ENCODE data around the gene SLC39A10.
A peak's percentile ranks its signal among the peaks of the same experiment; 100 is the strongest.
"Not testable (repeated sequence)": the region's sequence is repeated elsewhere in the genome, so short reads cannot be mapped to it uniquely, and the experiment has no call there.

SLC39A10 gene

DNA sequence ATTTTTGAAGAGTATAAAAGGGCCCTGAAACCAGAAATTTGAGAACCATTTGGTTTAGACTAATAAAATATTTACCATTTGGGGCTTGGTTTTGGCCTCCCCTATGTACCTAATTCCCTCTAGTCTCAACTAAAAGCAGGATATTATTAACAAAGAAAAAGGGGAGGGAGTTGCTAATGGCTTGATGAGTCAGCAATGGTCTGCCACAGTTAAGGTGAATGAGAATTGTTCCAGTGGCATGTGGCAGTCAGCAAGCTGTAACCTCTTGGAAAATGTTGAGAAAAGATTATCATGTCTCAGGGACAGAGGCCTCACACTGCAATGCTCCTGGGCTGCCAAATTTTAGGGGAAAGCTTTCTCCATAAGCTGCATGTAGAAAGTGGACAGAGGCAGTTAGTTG lies 20.1 kb upstream of the SLC39A10 start:
- Mint-ChIP-seq H3K27ac (no peak overlapping the region), H3K36me3 (ENCODE audit: insufficient read depth) (no peaks in the 10 kb centered on the region), H3K4me1 (ENCODE audit: low read depth in 2 of 2) (no peaks in the 10 kb centered on the region), H3K4me3 (no peak overlapping the region), H3K27me3 (no peaks in the 10 kb centered on the region), H3K9me3 (no peaks in the 10 kb centered on the region)
- no peak for ATAC-seq (replicated peaks)
- DNase-seq = no peak

DNA sequence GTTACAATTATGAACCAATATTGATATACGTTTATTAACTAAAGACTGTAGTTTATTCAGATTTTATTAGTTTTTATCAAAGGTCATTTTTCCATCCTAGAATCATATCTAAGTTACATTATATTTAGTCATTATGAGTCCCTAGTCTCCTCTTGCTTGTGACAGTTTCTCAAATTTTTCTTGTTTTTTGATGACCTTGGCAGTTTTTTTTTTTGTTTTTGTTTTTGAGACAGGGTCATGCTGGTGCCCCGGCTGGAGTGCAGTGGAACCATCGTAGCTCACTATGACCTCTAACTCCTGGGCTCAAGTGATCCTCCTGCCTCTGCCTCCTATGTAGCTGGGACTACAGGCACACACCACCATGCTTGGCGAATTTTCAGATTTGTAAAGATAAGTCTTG lies 18.3 kb upstream of the SLC39A10 start:
- H3K9me3 Mint-ChIP-seq = no peaks in the 10 kb centered on the region
- no peak for DNase-seq
- H3K36me3 Mint-ChIP-seq (ENCODE audit: insufficient read depth) = no peaks in the 10 kb centered on the region
- ATAC-seq (replicated peaks) = no peak
- H3K27ac Mint-ChIP-seq = no peak overlapping the region
- no peaks in the 10 kb centered on the region for H3K4me1 Mint-ChIP-seq (ENCODE audit: low read depth in 2 of 2)
- no peak overlapping the region for H3K4me3 Mint-ChIP-seq
- no peaks in the 10 kb centered on the region for H3K27me3 Mint-ChIP-seq

- no peak overlapping the region for H3K27ac Mint-ChIP-seq
- H3K4me3 Mint-ChIP-seq = no peak overlapping the region
- no peaks in the 10 kb centered on the region for H3K4me1 Mint-ChIP-seq (ENCODE audit: low read depth in 2 of 2)
- no peaks in the 10 kb centered on the region for H3K36me3 Mint-ChIP-seq (ENCODE audit: insufficient read depth)
- H3K9me3 Mint-ChIP-seq = no peaks in the 10 kb centered on the region
- DNase-seq (no peak), ATAC-seq (replicated peaks) (no peak)
- H3K27me3 Mint-ChIP-seq = no peaks in the 10 kb centered on the region
These were observed 17.7 kb upstream of the SLC39A10 start for GRCh38 chr2:195639238-195639858.

DNA sequence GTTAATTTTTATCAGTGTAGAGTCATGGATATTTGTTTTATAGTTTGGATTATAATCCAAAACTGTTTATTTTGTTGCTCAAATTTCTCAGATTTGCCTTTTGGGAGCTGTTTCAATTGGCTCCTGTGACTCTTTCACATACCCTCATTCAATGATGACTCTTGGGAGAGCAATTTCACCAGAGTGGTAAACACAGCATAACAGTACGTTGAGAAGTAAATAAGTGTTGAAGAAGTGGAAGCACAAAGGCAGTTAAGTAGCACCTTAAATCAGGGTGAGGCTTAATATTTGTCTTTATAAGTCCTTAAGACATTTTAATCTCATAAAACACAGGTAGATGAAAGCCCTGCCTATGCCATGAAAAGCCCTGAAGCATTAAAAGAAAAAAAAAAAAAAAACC lies 17.1 kb upstream of the SLC39A10 start:
- no peak overlapping the region for H3K27ac Mint-ChIP-seq
- H3K4me3 Mint-ChIP-seq = no peak overlapping the region
- no peaks in the 10 kb centered on the region for H3K27me3 Mint-ChIP-seq
- H3K36me3 Mint-ChIP-seq (ENCODE audit: insufficient read depth) = no peaks in the 10 kb centered on the region
- no peaks in the 10 kb centered on the region for H3K9me3 Mint-ChIP-seq
- H3K4me1 Mint-ChIP-seq (ENCODE audit: low read depth in 2 of 2) = no peaks in the 10 kb centered on the region
- DNase-seq (no peak), ATAC-seq (replicated peaks) (no peak)

GRCh38 chr2:195642027-195642678 lies 14.9 kb upstream of the SLC39A10 start:
- H3K36me3 Mint-ChIP-seq (ENCODE audit: insufficient read depth) = no peaks in the 10 kb centered on the region
- H3K4me1 Mint-ChIP-seq (ENCODE audit: low read depth in 2 of 2) = no peaks in the 10 kb centered on the region
- H3K27ac Mint-ChIP-seq = no peak overlapping the region

GRCh38 chr2:195642679-195643068 lies 14.4 kb upstream of the SLC39A10 start:
- Mint-ChIP-seq H3K36me3 (ENCODE audit: insufficient read depth) (no peaks in the 10 kb centered on the region), H3K27ac (no peak overlapping the region), H3K27me3 (no peaks in the 10 kb centered on the region), H3K4me1 (ENCODE audit: low read depth in 2 of 2) (no peaks in the 10 kb centered on the region), H3K4me3 (no peak overlapping the region), H3K9me3 (no peaks in the 10 kb centered on the region)
- no peak for DNase-seq
- no peak for ATAC-seq (replicated peaks)

More at GRCh38 chr2:195642027-195642678, 14.9 kb upstream of the SLC39A10 start:
- DNase-seq = no peak
- no peaks in the 10 kb centered on the region for H3K9me3 Mint-ChIP-seq
- no peak overlapping the region for H3K4me3 Mint-ChIP-seq
- no peaks in the 10 kb centered on the region for H3K27me3 Mint-ChIP-seq
- ATAC-seq (replicated peaks) = no peak

- not testable (repeated sequence) for H3K4me3 Mint-ChIP-seq; DNase-seq; ATAC-seq (replicated peaks); H3K27ac Mint-ChIP-seq; H3K27me3 Mint-ChIP-seq; H3K9me3 Mint-ChIP-seq; H3K36me3 Mint-ChIP-seq (ENCODE audit: insufficient read depth)
- H3K4me1 Mint-ChIP-seq (ENCODE audit: low read depth in 2 of 2) = peaks cover 6 to 12% of the 10 kb centered on the region in 2 donors
These were observed 12.3 kb upstream of the SLC39A10 start for GRCh38 chr2:195644708-195645107.

DNA sequence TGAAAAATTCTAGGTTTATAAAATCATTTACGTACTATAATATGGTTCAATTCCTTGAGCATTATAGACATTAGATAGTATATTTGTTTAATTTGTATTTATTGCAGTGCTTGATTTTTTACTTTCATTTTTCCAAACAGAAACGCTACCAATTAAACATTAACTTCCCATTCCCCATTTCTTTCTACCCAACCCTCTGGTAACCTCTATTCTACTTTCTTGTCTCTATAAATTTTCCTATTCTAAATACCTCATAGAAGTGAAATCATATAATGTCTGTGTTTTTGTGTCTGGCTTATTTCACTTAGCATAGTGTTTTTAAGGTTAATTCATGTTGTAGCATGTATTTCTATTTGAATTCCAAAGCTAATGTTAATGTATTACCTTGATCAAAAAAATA lies 11.6 kb upstream of the SLC39A10 start:
- Mint-ChIP-seq H3K4me1 (ENCODE audit: low read depth in 2 of 2) (peaks cover 9 to 19% of the 10 kb centered on the region in 2 donors), H3K36me3 (ENCODE audit: insufficient read depth) (peaks cover 5% of the 10 kb centered on the region), H3K4me3 (peak overlapping the region in 1 of 2 donors; percentile 4), H3K9me3 (no peaks in the 10 kb centered on the region), H3K27me3 (no peaks in the 10 kb centered on the region), H3K27ac (no peak overlapping the region)
- ATAC-seq (replicated peaks) (no peak), DNase-seq (no peak)

- DNase-seq (no peak), ATAC-seq (replicated peaks) (no peak)
- Mint-ChIP-seq H3K4me1 (ENCODE audit: low read depth in 2 of 2) (peaks cover 9 to 23% of the 10 kb centered on the region in 2 donors), H3K4me3 (no peak overlapping the region), H3K36me3 (ENCODE audit: insufficient read depth) (peaks cover 5% of the 10 kb centered on the region), H3K9me3 (no peaks in the 10 kb centered on the region), H3K27me3 (no peaks in the 10 kb centered on the region), H3K27ac (no peak overlapping the region)
These were observed 10.6 kb upstream of the SLC39A10 start for GRCh38 chr2:195646424-195646823.

- H3K36me3 Mint-ChIP-seq (ENCODE audit: insufficient read depth) = peaks cover 5% of the 10 kb centered on the region
- H3K27ac Mint-ChIP-seq = peak overlapping the region in 1 of 2 donors; percentile 26
- DNase-seq (no peak), ATAC-seq (replicated peaks) (no peak)
- H3K9me3 Mint-ChIP-seq = no peaks in the 10 kb centered on the region
- no peaks in the 10 kb centered on the region for H3K27me3 Mint-ChIP-seq
- H3K4me3 Mint-ChIP-seq = no peak overlapping the region
- peaks cover 9 to 23% of the 10 kb centered on the region in 2 donors for H3K4me1 Mint-ChIP-seq (ENCODE audit: low read depth in 2 of 2)
These were observed 9.7 kb upstream of the SLC39A10 start for GRCh38 chr2:195647302-195647701.

DNA sequence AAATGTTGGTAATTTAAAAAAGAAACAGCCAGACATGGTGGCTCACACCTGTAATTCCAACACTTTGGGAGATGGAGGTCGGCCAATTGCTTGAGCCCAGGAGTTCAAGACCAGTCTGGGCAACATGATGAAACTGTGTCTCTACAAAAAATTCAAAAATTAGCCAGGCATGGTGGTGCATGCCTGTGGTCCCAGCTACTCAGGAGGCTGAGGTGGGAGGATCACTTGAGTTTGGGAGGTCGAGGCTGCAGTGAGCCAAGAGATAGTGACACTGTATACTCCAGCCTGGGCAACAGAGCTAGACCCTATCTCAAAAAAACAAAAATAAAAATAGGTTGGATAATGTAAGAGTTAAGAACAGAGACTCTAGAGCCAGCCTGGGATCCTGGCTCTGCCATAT lies 8.7 kb upstream of the SLC39A10 start:
- H3K4me3 Mint-ChIP-seq = peak overlapping the region; percentile 43 to 62
- H3K36me3 Mint-ChIP-seq (ENCODE audit: insufficient read depth); ATAC-seq (replicated peaks); H3K27me3 Mint-ChIP-seq; H3K9me3 Mint-ChIP-seq; DNase-seq: not testable (repeated sequence)
- peak overlapping the region in 1 of 2 donors; percentile 85 for H3K27ac Mint-ChIP-seq
- H3K4me1 Mint-ChIP-seq (ENCODE audit: low read depth in 2 of 2) = peaks cover 9 to 23% of the 10 kb centered on the region in 2 donors

GRCh38 chr2:195648787-195649186 lies 8.2 kb upstream of the SLC39A10 start:
- DNase-seq (no peak), ATAC-seq (replicated peaks) (peak; percentile 55)
- peaks cover 9 to 23% of the 10 kb centered on the region in 2 donors for H3K4me1 Mint-ChIP-seq (ENCODE audit: low read depth in 2 of 2)

DNA sequence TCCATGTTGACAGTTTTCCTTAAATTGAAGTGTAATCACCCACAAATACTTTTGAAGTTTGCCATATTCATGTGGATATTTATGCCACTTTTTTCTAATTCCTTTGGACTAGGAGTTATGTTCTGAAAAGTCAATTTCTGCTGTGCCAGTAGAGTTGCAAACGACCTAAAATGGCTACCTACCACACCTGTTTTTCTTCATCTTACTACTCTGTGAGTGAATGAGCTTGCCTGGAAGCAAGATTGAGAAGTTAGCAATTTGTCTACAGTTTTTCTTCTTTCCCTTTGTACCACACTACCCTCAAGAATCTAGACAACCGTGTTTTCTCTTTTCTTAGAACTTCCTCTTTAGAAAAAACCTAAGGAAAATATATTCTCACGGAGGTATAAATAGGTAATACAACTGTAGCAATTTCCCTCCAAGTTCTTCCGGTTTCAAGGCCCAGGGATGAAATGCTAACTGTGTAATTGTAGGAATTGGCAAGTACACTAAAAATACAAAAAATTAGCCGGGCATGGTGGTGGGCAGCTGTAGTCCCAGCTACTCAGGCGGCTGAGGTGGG lies 7.3 kb upstream of the SLC39A10 start:
- no peaks in the 10 kb centered on the region for H3K9me3 Mint-ChIP-seq
- peak overlapping the region; percentile 51 to 87 for H3K27ac Mint-ChIP-seq
- peaks cover 5% of the 10 kb centered on the region for H3K36me3 Mint-ChIP-seq (ENCODE audit: insufficient read depth)
- H3K4me3 Mint-ChIP-seq = peak overlapping the region; percentile 33 to 51
- DNase-seq (no peak), ATAC-seq (replicated peaks) (no peak)
- H3K27me3 Mint-ChIP-seq = no peaks in the 10 kb centered on the region
- peaks cover 9 to 23% of the 10 kb centered on the region in 2 donors for H3K4me1 Mint-ChIP-seq (ENCODE audit: low read depth in 2 of 2)

More at GRCh38 chr2:195648787-195649186, 8.2 kb upstream of the SLC39A10 start:
- Mint-ChIP-seq H3K4me3 (peak overlapping the region; percentile 43 to 62), H3K27ac (peak overlapping the region; percentile 72 to 85), H3K9me3 (no peaks in the 10 kb centered on the region), H3K36me3 (ENCODE audit: insufficient read depth) (peaks cover 5% of the 10 kb centered on the region), H3K27me3 (no peaks in the 10 kb centered on the region)

DNA sequence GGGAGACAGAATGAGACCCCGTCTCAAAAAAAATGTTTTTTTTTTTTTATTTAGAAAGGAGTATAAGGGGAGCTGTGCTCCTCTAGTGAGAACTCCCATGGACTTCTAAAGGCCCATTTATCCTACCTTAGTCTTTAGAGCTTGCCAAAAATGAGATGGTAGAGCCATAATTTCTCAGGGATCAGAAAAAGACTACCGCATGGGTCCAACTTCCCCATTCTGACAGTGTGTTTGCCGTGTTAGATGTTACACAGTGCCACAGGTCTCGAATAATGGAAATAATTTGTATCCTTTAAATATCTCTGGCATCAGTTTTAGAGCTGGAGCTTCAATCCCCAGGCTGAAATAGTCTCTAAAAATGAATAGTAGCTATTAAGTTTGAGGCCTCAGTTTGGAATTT lies 6.0 kb upstream of the SLC39A10 start:
- no peaks in the 10 kb centered on the region for H3K27me3 Mint-ChIP-seq
- H3K36me3 Mint-ChIP-seq (ENCODE audit: insufficient read depth) = peaks cover 6% of the 10 kb centered on the region
- peaks cover 0 to 1% of the 10 kb centered on the region in 2 donors for H3K9me3 Mint-ChIP-seq
- ATAC-seq (replicated peaks) (no peak), DNase-seq (no peak)
- no peak overlapping the region for H3K27ac Mint-ChIP-seq
- no peak overlapping the region for H3K4me3 Mint-ChIP-seq
- peaks cover 10 to 26% of the 10 kb centered on the region in 2 donors for H3K4me1 Mint-ChIP-seq (ENCODE audit: low read depth in 2 of 2)
